DND-41 (cell line): ENCODE data around the gene PSMC2.
A peak's percentile ranks its signal among the peaks of the same experiment; 100 is the strongest.

ENCODE experiments used
- ATAC-seq: fragments of 200-7000 bp; cut with Tn5 transposase; 3 replicates; pipeline ENCODE4 v1.9.1; 2021; ENCODE audit warnings: low read depth; ENCODE audit not compliant: insufficient read depth
- DNase-seq: peaks from one replicate; pipeline ENCODE4 v3.0.0-alpha.2; 2020
- H2AFZ ChIP-seq: 2 replicates; pipeline ENCODE4 v1.6.0; 2012; ENCODE audit warnings: low read depth, low read length
- H3K27ac ChIP-seq: 2 replicates; pipeline ENCODE4 v1.5.1; 2012; ENCODE audit warnings: low read length, inconsistent platforms
- H3K27me3 ChIP-seq: fragments of 200-600 bp; sonication (generic); 2 replicates; pipeline ENCODE4 v1.6.0; 2012; ENCODE audit warnings: low read length, mild to moderate bottlenecking, inconsistent platforms; ENCODE audit not compliant: insufficient read depth, poor library complexity
- H3K36me3 ChIP-seq: 2 replicates; pipeline ENCODE4 v1.5.1; 2012; ENCODE audit warnings: low read length, inconsistent platforms; ENCODE audit not compliant: insufficient read depth
- H3K4me1 ChIP-seq: 2 replicates; pipeline ENCODE4 v1.5.1; 2012; ENCODE audit warnings: mild to moderate bottlenecking, low read length; ENCODE audit not compliant: insufficient read depth
- H3K4me2 ChIP-seq: 2 replicates; pipeline ENCODE4 v1.6.0; 2012; ENCODE audit warnings: mild to moderate bottlenecking, moderate library complexity, low read length, inconsistent platforms; ENCODE audit not compliant: insufficient read depth
- H3K4me3 ChIP-seq, 2 experiments: fragments of 200-600 bp in 1 of 2; shearing (Covaris generic) in 1 of 2; 2 replicates each; pipeline ENCODE4 v1.5.1; 2012 to 2016; ENCODE audit warnings: inconsistent platforms in 2 of 2, low read length in 2 of 2, mild to moderate bottlenecking in 2 of 2, low read depth in 1 of 2, moderate library complexity in 1 of 2
- H3K79me2 ChIP-seq: 2 replicates; pipeline ENCODE4 v1.6.0; 2012; ENCODE audit warnings: low read length, inconsistent platforms; ENCODE audit not compliant: insufficient read depth
- H3K9ac ChIP-seq: 2 replicates; pipeline ENCODE4 v1.6.0; 2012; ENCODE audit warnings: low read depth, mild to moderate bottlenecking, inconsistent platforms, low read length, moderate library complexity
- H3K9me3 ChIP-seq: 2 replicates; pipeline ENCODE4 v1.5.1; 2012; ENCODE audit warnings: low read length, moderate library complexity, mild to moderate bottlenecking, inconsistent platforms; ENCODE audit not compliant: insufficient read depth, severe bottlenecking
- H4K20me1 ChIP-seq: 2 replicates; pipeline ENCODE4 v1.6.0; 2012; ENCODE audit warnings: low read length; ENCODE audit not compliant: insufficient read depth
- CTCF ChIP-seq: IDR thresholded peaks from 2 replicates; pipeline ENCODE4 v1.5.1; 2012; ENCODE audit warnings: borderline replicate concordance, low read length, moderate library complexity, mild to moderate bottlenecking; ENCODE audit not compliant: poor library complexity, severe bottlenecking; ENCODE audit errors: extremely low read depth
- EZH2 ChIP-seq: IDR thresholded peaks from 3 replicates; pipeline ENCODE4 v1.6.1; 2012; ENCODE audit warnings: borderline replicate concordance, low read depth, mild to moderate bottlenecking, moderate library complexity, low read length, inconsistent platforms; ENCODE audit not compliant: severe bottlenecking

The PSMC2 gene

GRCh38 chr7:103341466-103341865 lies 6.0 kb upstream of the PSMC2 start:
- TF ChIP-seq EZH2 (no peak), CTCF (no peak)
- DNase-seq (no peak), ATAC-seq (no peak)
- no peaks in the 10 kb centered on the region for H3K27me3 ChIP-seq
- H2AFZ ChIP-seq: no peak overlapping the region
- peaks cover 83% of the 10 kb centered on the region for H3K79me2 ChIP-seq
- peaks cover 10% of the 10 kb centered on the region; the same call in 1 of the 2 replicates for H4K20me1 ChIP-seq
- H3K36me3 ChIP-seq: peaks cover 54% of the 10 kb centered on the region
- no peak overlapping the region for H3K27ac ChIP-seq
- no peaks in the 10 kb centered on the region for H3K9me3 ChIP-seq
- no peak overlapping the region for H3K9ac ChIP-seq
- peak overlapping the region; percentile 39; the same call in 1 of the 2 replicates for H3K4me2 ChIP-seq
- H3K4me3 ChIP-seq: peak overlapping the region in 1 of 2 experiments; percentile 22; a peak in 1 of 4 replicates
- H3K4me1 ChIP-seq: peaks cover 40% of the 10 kb centered on the region

- no peak for DNase-seq
- peak overlapping the region; percentile 94; the same call in 1 of the 2 replicates for H2AFZ ChIP-seq
- no peak for TF ChIP-seq EZH2
- no peak for TF ChIP-seq CTCF
- peak overlapping the region; percentile 89 for H3K4me2 ChIP-seq
- H3K36me3 ChIP-seq: peaks cover 37% of the 10 kb centered on the region
- peaks cover 85% of the 10 kb centered on the region for H3K79me2 ChIP-seq
- peaks cover 7% of the 10 kb centered on the region; the same call in 1 of the 2 replicates for H4K20me1 ChIP-seq
- peaks cover 50% of the 10 kb centered on the region for H3K4me1 ChIP-seq
- peak overlapping the region; percentile 73 for H3K9ac ChIP-seq
- no peaks in the 10 kb centered on the region for H3K9me3 ChIP-seq
- no peaks in the 10 kb centered on the region for H3K27me3 ChIP-seq
- H3K27ac ChIP-seq: peak overlapping the region; percentile 83
- ATAC-seq: no peak
- H3K4me3 ChIP-seq: peak overlapping the region; percentile 45 to 86
These were observed 4.1 kb upstream of the PSMC2 start for GRCh38 chr7:103343332-103343731.

DNA sequence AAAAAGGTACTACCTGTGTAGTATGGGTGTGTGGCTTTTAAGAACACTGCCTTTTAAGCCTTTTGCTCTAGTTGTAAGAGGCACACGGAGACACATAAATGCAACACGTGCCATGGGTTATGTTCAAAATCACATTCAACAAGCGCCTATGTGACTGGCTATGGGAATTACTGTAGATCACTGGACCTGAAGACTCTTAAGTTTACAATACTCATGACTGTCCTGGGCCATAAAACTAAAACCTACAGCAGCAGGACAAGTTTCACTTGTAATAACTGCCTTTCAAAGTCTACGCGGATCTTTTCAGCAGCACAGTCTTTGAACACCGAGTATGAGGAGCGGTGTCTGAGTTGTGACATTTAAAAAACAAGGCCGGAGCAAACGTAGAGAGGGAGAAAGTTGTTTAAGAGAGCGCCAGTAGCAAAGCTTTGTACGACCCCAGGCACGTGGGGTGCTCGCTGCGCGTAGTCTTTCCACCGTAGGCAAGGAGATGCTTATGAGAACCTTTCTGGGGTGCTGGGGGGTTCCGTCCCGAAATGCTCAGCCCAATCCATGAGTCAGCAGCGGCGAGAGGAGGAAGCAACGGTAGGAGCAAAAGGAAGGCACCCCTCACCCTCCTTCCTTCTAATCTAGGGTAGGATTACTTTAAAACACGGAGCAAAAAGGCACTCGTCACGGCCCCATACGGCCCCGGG lies 3.5 kb upstream of the PSMC2 start:
- peaks cover 89% of the 10 kb centered on the region for H3K79me2 ChIP-seq

More for the DNA sequence above, 3.5 kb upstream of the PSMC2 start:
- peak; percentile 33 for ATAC-seq
- peak overlapping the region; percentile 45 to 86 for H3K4me3 ChIP-seq
- peak overlapping the region; percentile 83 for H3K27ac ChIP-seq
- peak overlapping the region; percentile 94 for H2AFZ ChIP-seq
- peak; percentile 43 for DNase-seq
- H3K4me2 ChIP-seq: peak overlapping the region; percentile 89
- peaks cover 34% of the 10 kb centered on the region for H3K36me3 ChIP-seq
- peaks cover 13% of the 10 kb centered on the region; the same call in 1 of the 2 replicates for H4K20me1 ChIP-seq
- TF ChIP-seq EZH2 (no peak), CTCF (no peak)
- peaks cover 56% of the 10 kb centered on the region for H3K4me1 ChIP-seq
- no peaks in the 10 kb centered on the region for H3K9me3 ChIP-seq
- peak overlapping the region; percentile 73 for H3K9ac ChIP-seq
- no peaks in the 10 kb centered on the region for H3K27me3 ChIP-seq
